ENCODE data around the gene TULP4.

DNA sequence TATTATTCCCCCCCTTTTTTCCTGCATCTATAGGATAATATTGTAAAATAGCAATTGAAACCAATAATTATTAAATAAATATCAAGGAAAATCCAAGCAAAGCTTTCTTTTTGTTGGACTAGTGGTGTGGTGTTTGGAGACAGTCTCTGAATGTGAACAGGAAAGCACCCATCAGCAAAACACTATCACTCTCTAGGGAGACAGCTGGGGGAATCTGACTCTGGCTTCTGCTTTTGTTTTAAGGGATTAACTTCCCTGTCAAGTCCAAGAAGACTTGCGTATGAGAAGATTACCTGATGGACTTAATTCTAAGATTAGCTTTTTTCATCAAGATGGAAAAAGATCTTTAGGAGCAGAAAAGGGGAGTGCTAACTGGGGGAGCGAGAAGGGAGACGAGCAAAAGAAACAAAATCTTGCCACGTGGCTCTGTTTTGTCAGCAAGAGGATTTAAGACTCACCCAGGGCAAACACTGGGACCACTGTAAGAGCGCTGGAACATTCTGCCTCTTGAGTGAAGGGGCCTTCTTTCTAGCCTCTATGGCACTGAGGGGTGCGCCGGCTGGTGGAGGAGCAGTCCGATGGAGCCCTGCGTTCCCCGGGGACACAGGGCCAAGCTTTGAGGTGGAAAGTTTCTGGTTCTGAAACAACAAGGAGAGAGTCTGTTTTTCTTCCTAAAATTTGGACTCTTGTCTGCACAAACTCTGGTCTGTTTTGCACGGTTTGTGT, 570 bp downstream of the TULP4 start:
- TF ChIP-seq, protein P1, sequence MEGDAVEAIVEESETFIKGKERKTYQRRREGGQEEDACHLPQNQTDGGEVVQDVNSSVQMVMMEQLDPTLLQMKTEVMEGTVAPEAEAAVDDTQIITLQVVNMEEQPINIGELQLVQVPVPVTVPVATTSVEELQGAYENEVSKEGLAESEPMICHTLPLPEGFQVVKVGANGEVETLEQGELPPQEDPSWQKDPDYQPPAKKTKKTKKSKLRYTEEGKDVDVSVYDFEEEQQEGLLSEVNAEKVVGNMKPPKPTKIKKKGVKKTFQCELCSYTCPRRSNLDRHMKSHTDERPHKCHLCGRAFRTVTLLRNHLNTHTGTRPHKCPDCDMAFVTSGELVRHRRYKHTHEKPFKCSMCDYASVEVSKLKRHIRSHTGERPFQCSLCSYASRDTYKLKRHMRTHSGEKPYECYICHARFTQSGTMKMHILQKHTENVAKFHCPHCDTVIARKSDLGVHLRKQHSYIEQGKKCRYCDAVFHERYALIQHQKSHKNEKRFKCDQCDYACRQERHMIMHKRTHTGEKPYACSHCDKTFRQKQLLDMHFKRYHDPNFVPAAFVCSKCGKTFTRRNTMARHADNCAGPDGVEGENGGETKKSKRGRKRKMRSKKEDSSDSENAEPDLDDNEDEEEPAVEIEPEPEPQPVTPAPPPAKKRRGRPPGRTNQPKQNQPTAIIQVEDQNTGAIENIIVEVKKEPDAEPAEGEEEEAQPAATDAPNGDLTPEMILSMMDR (IDR thresholded peaks at IDR 0.05): no peak
- no peak for TF ChIP-seq POLR2A (IDR thresholded peaks at IDR 0.05)
